22Rv1 (cell line): Measurements from ENCODE around the gene IMMP2L.

Experiments used
- H3K27ac ChIP-seq: fragments of 450-650 bp; 2 replicates; pipeline ENCODE4 v1.5.1; 2017
- CTCF ChIP-seq: fragments of 450-650 bp; IDR thresholded peaks from 2 replicates; pipeline ENCODE4 v1.5.1; 2017; ENCODE audit warnings: mild to moderate bottlenecking
- ZFX ChIP-seq: fragments of 450-650 bp; IDR thresholded peaks from 2 replicates; pipeline ENCODE4 v1.6.1; 2017; ENCODE audit warnings: antibody characterized with exemption, borderline replicate concordance

The IMMP2L gene

DNA sequence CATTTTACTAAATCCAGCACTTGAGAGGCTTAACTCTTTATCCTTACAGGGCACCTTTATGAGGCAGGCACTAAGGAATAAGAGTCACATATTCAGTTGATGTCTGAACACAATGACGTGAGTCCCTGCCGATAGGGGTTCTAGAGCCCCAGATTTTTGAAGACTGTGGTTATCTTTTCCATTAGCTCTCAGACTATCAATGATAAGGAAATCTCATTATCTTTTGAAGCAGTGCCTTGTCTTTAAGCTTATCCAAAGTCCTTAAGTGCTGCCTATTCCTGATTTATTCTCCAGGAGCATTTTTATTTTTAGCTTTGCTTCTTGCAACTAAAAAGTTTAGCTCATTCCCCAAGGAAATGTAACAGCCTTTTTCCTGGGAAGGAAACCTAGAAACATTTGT lies 915.5 kb downstream of the IMMP2L start:
- TF ChIP-seq CTCF = no peak
- no peak for TF ChIP-seq ZFX
- no peak overlapping the region for H3K27ac ChIP-seq

GRCh38 chr7:110645616-110646015 lies 916.7 kb downstream of the IMMP2L start:
- no peak overlapping the region for H3K27ac ChIP-seq
- TF ChIP-seq CTCF (no peak), ZFX (no peak)

GRCh38 chr7:110645060-110645459 lies 917.2 kb downstream of the IMMP2L start:
- TF ChIP-seq ZFX (no peak), CTCF (no peak)
- H3K27ac ChIP-seq = no peak overlapping the region

DNA sequence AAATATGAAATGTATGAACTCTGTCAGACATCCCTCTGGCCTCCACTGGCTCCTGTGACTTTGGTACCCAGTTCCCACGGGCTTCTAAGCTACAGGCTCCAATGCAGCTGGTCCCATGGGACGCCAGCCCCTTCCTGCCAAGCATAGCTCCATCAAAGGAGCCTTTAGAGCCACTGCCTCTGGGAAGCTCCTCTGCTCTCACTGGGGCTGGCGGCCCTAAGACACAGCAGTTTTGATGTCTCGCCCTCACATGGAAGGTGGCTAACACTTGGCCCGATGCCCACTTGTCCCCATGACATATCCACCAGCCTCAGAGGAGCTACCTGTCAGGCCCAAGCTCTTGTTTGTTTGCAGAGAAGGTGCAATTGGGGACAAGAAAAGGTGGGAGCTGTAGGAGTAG lies 925.0 kb downstream of the IMMP2L start:
- H3K27ac ChIP-seq = no peak overlapping the region
- TF ChIP-seq ZFX (no peak), CTCF (no peak)

DNA sequence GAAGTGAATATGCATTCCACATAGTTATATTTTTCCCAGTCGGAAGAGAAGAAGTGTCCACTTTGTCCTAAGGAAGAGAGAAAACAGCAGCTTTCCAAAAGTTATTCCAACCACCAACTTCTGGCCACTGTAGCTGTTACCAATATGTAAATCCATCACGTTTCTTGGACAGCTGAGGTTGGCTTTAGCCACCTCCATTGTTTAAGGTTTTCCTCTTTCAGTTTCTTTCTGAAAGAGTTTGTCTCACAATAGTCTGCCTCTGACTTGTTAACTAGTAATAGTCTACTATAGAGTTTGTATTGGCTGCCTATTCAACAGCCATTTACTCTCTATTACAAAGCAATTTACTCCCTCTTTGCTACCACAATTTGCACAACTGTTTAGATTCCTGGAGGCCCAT lies 929.0 kb downstream of the IMMP2L start:
- no peak for TF ChIP-seq ZFX
- TF ChIP-seq CTCF = no peak
- H3K27ac ChIP-seq = no peak overlapping the region

- TF ChIP-seq ZFX = no peak
- no peak for TF ChIP-seq CTCF
- no peak overlapping the region for H3K27ac ChIP-seq
Measured at GRCh38 chr7:110626414-110626813, 935.9 kb downstream of the IMMP2L start.

DNA sequence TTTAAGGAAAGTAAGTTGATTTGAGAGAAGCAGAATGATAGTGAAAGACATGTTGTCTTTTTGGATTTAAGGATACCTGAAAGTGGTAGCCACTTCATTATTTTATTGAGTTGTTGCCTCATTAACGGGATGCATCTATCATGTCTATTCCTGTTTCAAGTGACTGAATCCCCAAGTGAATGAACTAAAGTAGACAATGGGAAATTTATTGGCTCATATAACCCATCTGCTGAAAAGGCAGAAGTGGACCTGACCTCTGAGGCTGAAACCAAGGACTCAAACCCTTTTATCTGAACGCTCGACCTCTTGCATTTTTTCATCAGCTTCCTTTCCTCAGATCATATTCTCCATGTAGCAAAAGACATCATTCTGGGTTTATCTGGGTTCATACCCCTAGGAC lies 937.0 kb downstream of the IMMP2L start:
- TF ChIP-seq ZFX (no peak), CTCF (no peak)

More for the DNA sequence above, 937.0 kb downstream of the IMMP2L start:
- no peak overlapping the region for H3K27ac ChIP-seq
